Stimulated activated CD8-positive, alpha-beta memory T cell treated with anti-CD3 and anti-CD28 coated beads, Interleukin-2, amount 100 ng/mL, for 1 hour (primary cell): ENCODE measurements around the gene RPL27A.

Experiments
- DNase-seq, 2 donors: peaks; one replicate each; pipeline ENCODE4 v3.0.0-alpha.2; 2020; ENCODE audit warnings: low read depth in 2 of 2

The RPL27A gene

DNA sequence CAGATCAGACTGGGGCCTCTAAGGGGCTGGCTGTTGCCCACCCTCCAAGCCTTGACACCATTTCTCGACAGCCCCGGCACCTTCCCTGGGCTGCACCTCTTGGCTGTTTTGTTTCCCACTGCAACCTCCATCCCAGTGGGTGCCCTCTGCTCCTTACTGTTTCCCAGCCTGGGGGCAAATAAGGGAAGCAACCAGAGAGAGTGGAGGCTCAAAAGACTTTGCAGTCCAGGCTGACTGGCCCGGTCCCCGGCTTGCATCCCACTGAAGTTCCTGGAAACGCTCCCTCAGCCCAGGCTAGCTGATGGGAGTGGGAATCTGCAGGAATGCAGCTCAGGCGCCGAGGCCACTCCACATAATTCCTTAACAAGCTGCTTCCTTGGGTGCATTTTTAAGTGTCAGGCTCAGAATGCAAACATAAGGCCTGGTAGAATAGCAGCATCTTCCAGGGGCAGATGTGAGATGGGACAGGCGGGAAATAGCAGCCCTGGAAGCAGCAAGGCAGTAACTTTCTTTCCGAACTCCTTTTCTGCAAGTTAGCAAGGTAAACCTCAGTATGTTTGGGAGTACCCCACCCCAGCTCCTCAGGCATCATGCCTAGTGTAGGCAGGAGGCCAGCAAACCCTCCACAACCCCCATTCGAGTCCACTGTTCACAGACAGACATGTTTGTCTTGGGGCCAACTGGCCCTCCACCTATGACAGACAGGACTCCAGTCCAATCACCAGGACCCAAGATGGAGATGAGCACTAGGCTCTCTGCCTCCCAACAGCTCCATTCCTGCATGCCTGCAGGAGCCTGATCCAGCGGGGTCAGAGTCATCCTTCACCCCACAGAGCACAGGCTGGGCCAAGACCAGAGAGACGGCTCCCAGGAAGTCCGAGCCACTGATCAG lies 39.3 kb downstream of the RPL27A start:
- DNase-seq = no peak

DNA sequence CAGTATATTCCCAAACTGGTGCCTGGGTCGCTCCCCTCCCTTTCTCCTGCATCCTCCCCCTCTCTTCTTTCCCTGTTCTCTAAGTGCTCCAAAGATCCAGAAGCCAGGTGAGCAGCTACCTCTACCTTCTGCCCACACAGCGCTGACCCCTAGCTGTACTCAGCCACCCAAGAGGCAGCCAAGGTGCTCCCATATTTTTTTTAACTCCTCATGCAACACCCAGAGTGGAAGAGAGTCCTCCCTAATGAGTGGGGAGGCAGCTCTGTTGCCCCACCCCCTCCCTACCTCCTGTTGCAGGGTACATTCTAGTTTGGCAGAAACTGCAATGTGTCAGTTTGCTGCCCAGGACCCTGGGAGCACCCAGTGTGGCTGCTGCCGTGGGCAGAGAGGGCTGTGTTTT lies 40.2 kb downstream of the RPL27A start:
- DNase-seq = no peak

DNA sequence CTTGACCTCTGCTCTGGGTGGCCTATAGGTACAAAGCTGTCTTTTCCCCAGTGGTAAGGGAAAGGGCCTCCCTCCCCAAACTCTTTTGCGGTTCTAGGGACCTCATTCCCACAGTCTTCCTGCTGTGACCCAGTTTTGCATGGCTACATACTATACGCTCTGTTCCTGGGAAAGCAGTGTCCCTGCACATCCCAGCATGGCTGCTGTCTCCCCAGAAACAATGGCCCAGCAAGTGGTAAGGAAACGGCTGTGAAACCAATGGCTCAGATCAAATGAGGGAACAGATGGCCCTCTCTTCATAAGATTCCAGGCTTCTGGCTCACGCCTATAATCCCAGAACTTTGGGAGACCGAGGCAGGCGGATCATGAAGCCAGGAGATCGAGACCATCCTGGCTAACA lies 41.1 kb downstream of the RPL27A start:
- DNase-seq = no peak

DNA sequence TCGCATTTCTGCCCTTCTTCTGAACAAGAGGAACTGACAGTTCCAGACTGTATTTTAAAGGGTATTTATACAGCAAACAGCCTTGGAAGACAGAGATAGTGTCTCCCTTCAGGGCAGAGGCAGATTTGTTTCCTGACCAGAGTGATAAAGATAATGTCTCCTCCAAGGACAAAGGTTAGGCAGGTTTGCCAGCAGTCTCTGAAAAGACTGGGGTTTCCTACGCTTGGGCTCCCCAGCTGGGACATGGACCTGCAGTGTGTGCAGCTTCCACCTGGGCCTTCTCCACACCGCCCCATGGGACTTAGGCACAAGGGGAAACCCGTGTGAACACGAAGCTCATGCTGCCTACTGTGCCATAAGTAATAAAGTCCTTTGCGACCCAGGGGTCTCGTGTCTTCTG lies 42.1 kb downstream of the RPL27A start:
- DNase-seq = no peak

- no peak for DNase-seq
These were observed 43.8 kb downstream of the RPL27A start for GRCh38 chr11:8726395-8726794.

- DNase-seq = no peak
These were observed 46.0 kb downstream of the RPL27A start for GRCh38 chr11:8728563-8728962.

DNA sequence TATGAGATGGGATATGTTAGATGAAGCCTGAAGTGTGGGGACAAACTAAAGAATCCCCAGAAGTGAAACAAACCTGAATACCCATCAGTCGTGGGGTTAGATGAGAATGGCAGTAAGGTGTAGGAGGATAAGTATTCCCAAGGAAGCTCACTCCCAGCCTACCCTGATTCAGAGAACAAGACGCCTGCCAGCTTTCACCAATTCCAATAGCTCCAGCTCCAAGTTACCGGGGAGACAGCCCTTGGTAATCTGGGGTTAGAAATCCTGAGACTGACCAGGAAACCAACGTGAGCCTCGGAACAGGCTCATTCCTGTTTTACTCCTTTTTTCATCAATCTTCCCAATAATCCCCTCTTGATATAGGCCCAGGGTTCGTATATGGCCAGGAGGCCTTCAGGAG lies 46.5 kb downstream of the RPL27A start:
- no peak for DNase-seq

DNA sequence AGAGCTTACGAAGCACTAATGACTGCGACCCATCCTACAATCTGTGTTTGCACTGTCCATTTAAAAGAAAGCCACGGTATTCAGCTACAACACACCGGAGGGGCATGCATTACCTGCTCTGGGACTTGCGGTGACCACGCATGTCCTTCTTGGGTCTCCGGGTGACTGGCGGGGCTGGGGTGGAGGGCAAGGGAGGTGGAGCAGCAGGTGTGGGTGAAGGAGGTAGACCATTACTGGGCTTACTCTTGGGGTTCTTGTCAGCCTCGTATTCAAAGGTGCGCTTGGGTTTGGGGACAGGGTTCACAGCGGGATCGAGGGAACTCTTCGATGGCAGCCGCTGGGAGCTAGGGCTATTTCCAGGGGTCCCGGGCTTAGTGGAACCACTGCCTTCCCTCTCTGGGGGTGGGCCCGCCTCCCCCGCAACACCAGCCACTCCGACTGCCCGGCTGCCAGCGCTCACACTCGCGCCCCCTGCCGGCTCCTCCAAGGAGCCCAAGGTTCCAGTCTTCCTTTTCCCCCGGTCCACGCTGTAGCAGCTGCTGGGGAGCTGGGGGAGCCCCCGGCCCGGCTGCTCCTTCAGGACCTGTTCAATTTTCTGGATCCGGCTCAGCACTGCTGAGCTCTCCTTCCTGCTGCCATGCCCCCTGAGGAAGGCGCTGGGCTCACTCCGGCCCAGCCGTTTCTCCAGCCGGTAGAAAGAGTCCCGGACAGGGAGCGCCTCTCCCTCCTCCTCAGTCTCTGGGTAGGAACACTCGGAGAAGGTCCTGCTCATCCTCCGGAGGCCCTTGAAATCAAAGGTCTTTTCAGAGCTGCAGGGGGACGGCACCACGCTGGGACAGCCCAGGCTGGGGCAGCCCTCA lies 47.5 kb downstream of the RPL27A start:
- no peak for DNase-seq

GRCh38 chr11:8730697-8731020 lies 48.1 kb downstream of the RPL27A start:
- no peak for DNase-seq

- DNase-seq = no peak
These were observed 49.2 kb downstream of the RPL27A start for GRCh38 chr11:8731647-8732323.

GRCh38 chr11:8732324-8732670 lies 49.7 kb downstream of the RPL27A start:
- no peak for DNase-seq

GRCh38 chr11:8732748-8733241 lies 50.2 kb downstream of the RPL27A start:
- no peak for DNase-seq

GRCh38 chr11:8733852-8734251 lies 51.3 kb downstream of the RPL27A start:
- no peak for DNase-seq

GRCh38 chr11:8735094-8735493 lies 52.5 kb downstream of the RPL27A start:
- no peak for DNase-seq

DNA sequence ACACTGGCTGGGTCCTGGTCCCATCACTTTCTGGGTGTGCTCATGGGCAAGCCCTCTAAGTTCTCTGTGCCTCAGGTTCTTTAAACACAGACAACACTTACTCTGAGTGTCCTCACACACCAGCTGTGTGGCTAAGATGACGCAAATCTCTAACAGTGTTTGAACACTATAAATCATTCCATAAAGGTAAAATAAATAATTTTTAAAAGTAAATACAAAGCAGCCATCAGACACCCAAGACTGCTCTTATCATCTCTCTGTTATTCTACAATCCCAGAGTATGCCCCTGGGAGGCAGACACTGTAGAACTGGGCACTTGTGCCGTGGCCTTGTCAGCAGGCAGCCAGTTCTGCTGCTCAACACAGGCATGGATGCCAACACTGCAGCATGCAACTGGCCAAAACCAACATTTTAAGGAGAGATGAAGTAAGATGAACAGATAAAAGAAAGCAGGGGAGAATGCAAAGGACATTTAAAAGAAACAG lies 56.8 kb downstream of the RPL27A start:
- DNase-seq = no peak
